HG02973 (cell line): Measurements from ENCODE around the gene ZNF18.
A peak's percentile ranks its signal among the peaks of the same experiment; 100 is the strongest.

Experiments
- ATAC-seq: cut with Tn5 transposase; IDR thresholded peaks from one replicate; pipeline ENCODE4 v1.9.1; 2021; ENCODE audit warnings: moderate library complexity; ENCODE audit not compliant: unreplicated experiment

Gene ZNF18

GRCh38 chr17:11997147-11997971 is at the start of gene ZNF18:
TSS of gene ZNF18 (minus strand) at chr17:11997475. CDS start at chr17:11992829, 4,646 bp downstream.
- peak; percentile 97 for ATAC-seq

GRCh38 chr17:12046786-12047185 is 49.5 kb upstream of the ZNF18 start:
- ATAC-seq: no peak

GRCh38 chr17:12043702-12044101 is 46.4 kb upstream of the ZNF18 start:
- no peak for ATAC-seq

- ATAC-seq: no peak
Observed at GRCh38 chr17:12041312-12041711, 44.0 kb upstream of the ZNF18 start.

GRCh38 chr17:12040478-12040877 is 43.2 kb upstream of the ZNF18 start:
- ATAC-seq: no peak

GRCh38 chr17:12037970-12038369 is 40.7 kb upstream of the ZNF18 start:
- ATAC-seq: no peak

- no peak for ATAC-seq
Observed at GRCh38 chr17:12035673-12036072, 38.4 kb upstream of the ZNF18 start.

GRCh38 chr17:12034538-12034937 is 37.3 kb upstream of the ZNF18 start:
- ATAC-seq: no peak

- no peak for ATAC-seq
Observed at GRCh38 chr17:12028611-12029010, 31.3 kb upstream of the ZNF18 start.

- no peak for ATAC-seq
Observed at GRCh38 chr17:12027658-12028057, 30.4 kb upstream of the ZNF18 start.

- ATAC-seq: no peak
Observed at GRCh38 chr17:12024327-12024726, 27.1 kb upstream of the ZNF18 start.

- no peak for ATAC-seq
Observed at GRCh38 chr17:12022310-12022709, 25.0 kb upstream of the ZNF18 start.

GRCh38 chr17:12021623-12022140 is 24.4 kb upstream of the ZNF18 start:
- no peak for ATAC-seq

- ATAC-seq: peak; percentile 93
Observed at GRCh38 chr17:12020642-12021622, 23.7 kb upstream of the ZNF18 start, which contains the start of gene MAP2K4. TSS of gene MAP2K4 (plus strand) at chr17:12020877. CDS start at chr17:12020887, 10 bp downstream.

- ATAC-seq: no peak
Observed at GRCh38 chr17:12007466-12007865, 10.2 kb upstream of the ZNF18 start.

GRCh38 chr17:11999696-12000095 is 2.4 kb upstream of the ZNF18 start:
- no peak for ATAC-seq

GRCh38 chr17:11997972-11998233 is 628 bp upstream of the ZNF18 start:
- no peak for ATAC-seq

- peak; percentile 36 for ATAC-seq
Observed at GRCh38 chr17:11996722-11997146, 541 bp downstream of the ZNF18 start.

- ATAC-seq: no peak
Observed at GRCh38 chr17:11991461-11991860, 5.8 kb downstream of the ZNF18 start.

- no peak for ATAC-seq
Observed at GRCh38 chr17:11990363-11990983, 6.8 kb downstream of the ZNF18 start.

- no peak for ATAC-seq
Observed at GRCh38 chr17:11986942-11987329, 10.3 kb downstream of the ZNF18 start.
